ENCODE data around the gene OR10A2. TPM values are rescaled to one million over a fixed set of nuclear protein-coding genes. Genes with fewer than 3 reads are reported as not detected.

OR10A2 gene
- total RNA-seq, 1 experiment from 2014 or later = not detected

DNA sequence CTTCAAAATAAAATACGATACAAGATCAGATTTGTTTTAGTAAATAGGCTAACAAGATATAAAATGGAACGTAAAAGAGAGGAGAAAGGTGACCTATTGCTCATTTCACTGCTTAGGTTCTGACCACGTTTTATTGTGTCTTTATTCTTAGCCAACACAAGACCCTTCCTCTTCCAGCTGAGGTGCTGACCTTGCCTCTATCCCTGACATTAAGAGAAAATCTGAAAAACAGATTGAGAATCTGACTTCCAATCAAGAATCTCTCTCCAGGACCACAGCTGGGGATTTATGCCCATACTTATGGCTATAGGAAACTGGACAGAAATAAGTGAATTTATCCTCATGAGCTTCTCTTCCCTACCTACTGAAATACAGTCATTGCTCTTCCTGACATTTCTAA is 17.5 kb upstream of the OR10A2 start, which contains the start of gene OR10A5:
OR10A5 (plus strand) TSS at position 301 of the 400 bp plus-strand sequence; CDS start at position 301, 0 bp downstream.
- Histone ChIP-seq H3K23ac (ENCODE audit: insufficient read length, low read depth, low read length) (no peak within 1 kb of the TSS), H2BK15ac (ENCODE audit: low read depth, low read length) (no peak within 1 kb of the TSS), H2BK5ac (ENCODE audit: insufficient read length, low read length) (no peak within 1 kb of the TSS), H2BK120ac (ENCODE audit: low read depth, low read length, poor library complexity, severe bottlenecking) (no peak within 1 kb of the TSS), H3K14ac (ENCODE audit: insufficient read depth, low read length) (no peak within 1 kb of the TSS), H3K9me3 (ENCODE audit: control insufficient read depth, low read depth, low read length) (no peaks in the 10 kb centered on the region), H3T11ph (ENCODE audit: low read length) (no peak within 1 kb of the TSS), H3K4me2 (ENCODE audit: insufficient read depth, insufficient read length, low read length) (no peak within 1 kb of the TSS), H2BK20ac (ENCODE audit: low read depth, low read length, poor library complexity, severe bottlenecking) (no peak within 1 kb of the TSS), H3K27me3 (ENCODE audit: insufficient read depth, low read length) (no peaks in the 10 kb centered on the region), H3K79me2 (ENCODE audit: insufficient read depth, low read length) (no peaks in the 10 kb centered on the region), H4K91ac (ENCODE audit: insufficient read length, low read depth, low read length) (no peak within 1 kb of the TSS), H3K27ac (ENCODE audit: insufficient read length, low read depth, low read length) (no peak within 1 kb of the TSS), H4K8ac (replicated peaks; ENCODE audit: insufficient read length, low read depth, low read length) (no peak within 1 kb of the TSS), H3K56ac (ENCODE audit: insufficient read length, low read depth, low read length) (no peak within 1 kb of the TSS), H3K4me1 (ENCODE audit: insufficient read depth, low read length) (no peaks in the 10 kb centered on the region), H3K18ac (ENCODE audit: insufficient read length, low read depth, low read length) (no peak within 1 kb of the TSS), H2AK5ac (ENCODE audit: insufficient read length, low read length) (no peak within 1 kb of the TSS), H3K79me1 (ENCODE audit: insufficient read depth, low read depth, low read length, poor library complexity, severe bottlenecking) (no peaks in the 10 kb centered on the region), H3K9ac (ENCODE audit: extremely low read depth, insufficient read length, low read length) (no peak within 1 kb of the TSS), H4K5ac (ENCODE audit: insufficient read length, low read depth, low read length) (no peak within 1 kb of the TSS), H4K20me1 (ENCODE audit: control insufficient read depth, insufficient read depth, insufficient read length) (no peaks in the 10 kb centered on the region), H2BK12ac (ENCODE audit: insufficient read length, low read depth, low read length) (no peak within 1 kb of the TSS), H2AFZ (ENCODE audit: low read length) (no peak within 1 kb of the TSS), H3K4ac (ENCODE audit: low read depth, low read length) (no peak within 1 kb of the TSS), H3K23me2 (ENCODE audit: insufficient read length, low read depth, low read length, poor library complexity, severe bottlenecking) (no peaks in the 10 kb centered on the region)
- TF ChIP-seq, protein P1, sequence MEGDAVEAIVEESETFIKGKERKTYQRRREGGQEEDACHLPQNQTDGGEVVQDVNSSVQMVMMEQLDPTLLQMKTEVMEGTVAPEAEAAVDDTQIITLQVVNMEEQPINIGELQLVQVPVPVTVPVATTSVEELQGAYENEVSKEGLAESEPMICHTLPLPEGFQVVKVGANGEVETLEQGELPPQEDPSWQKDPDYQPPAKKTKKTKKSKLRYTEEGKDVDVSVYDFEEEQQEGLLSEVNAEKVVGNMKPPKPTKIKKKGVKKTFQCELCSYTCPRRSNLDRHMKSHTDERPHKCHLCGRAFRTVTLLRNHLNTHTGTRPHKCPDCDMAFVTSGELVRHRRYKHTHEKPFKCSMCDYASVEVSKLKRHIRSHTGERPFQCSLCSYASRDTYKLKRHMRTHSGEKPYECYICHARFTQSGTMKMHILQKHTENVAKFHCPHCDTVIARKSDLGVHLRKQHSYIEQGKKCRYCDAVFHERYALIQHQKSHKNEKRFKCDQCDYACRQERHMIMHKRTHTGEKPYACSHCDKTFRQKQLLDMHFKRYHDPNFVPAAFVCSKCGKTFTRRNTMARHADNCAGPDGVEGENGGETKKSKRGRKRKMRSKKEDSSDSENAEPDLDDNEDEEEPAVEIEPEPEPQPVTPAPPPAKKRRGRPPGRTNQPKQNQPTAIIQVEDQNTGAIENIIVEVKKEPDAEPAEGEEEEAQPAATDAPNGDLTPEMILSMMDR (conservative IDR thresholded peaks at IDR 0.05) = no peak
- H3K4me3 Mint-ChIP-seq = no peak within 1 kb of the TSS
- peaks cover 6 to 34% (median 17%) of the 10 kb centered on the region in 3 experiments; a peak in 6 of 7 replicates for H3K36me3 Mint-ChIP-seq (ENCODE audit: insufficient read depth in 1 of 3, low read depth in 3 of 3)
- peaks cover 2% of the 10 kb centered on the region for H3K27me3 Mint-ChIP-seq (ENCODE audit: low read depth)
- peaks cover 23 to 24% of the 10 kb centered on the region in 2 experiments for H3K4me1 Mint-ChIP-seq
- peaks cover 16 to 23% of the 10 kb centered on the region in 2 experiments for H3K9me3 Mint-ChIP-seq
- no CpG with 5 or more reads among the region's 3 CpGs for WGBS (ENCODE audit: extremely low coverage, insufficient read length, low lambda C conversion rate)
- no peak within 1 kb of the TSS for H3K27ac Mint-ChIP-seq
- no peak for DNase-seq
